Activated B cell treated with CpG ODN at 0.5 μM for 24 hours (primary cell): ENCODE data around the gene HDLBP. TPM values are rescaled to one million over a fixed set of nuclear protein-coding genes. Genes with fewer than 3 reads are reported as not detected.

Experiments used
- ATAC-seq: fragments of 200-7000 bp; cut with Tn5 transposase; one replicate; pipeline ENCODE4 v1.10.0; 2021; ENCODE audit warnings: low read depth, mild to moderate bottlenecking, moderate library complexity
- CTCF ChIA-PET: fragments of 350-600 bp; sonication (Branson Sonifier 250); formaldehyde crosslinking; loops from one replicate; lab custom pipeline; 2021; ENCODE audit warnings: antibody characterized with exemption; lab: Charles Lee
- POLR2A ChIA-PET: fragments of 350-600 bp; sonication (Branson Sonifier 250); formaldehyde crosslinking; loops from one replicate; lab custom pipeline; 2021; ENCODE audit warnings: antibody characterized with exemption; lab: Charles Lee
- DNase-seq: peaks from one replicate; pipeline ENCODE4 v3.0.0; 2022
- H3K27ac Mint-ChIP-seq: one replicate; pipeline ENCODE4 v1.8.0; 2020; ENCODE audit warnings: mixed read lengths
- H3K27me3 Mint-ChIP-seq: one replicate; pipeline ENCODE4 v1.8.0; 2021; ENCODE audit warnings: mixed read lengths
- H3K36me3 Mint-ChIP-seq: one replicate; pipeline ENCODE4 v1.8.0; 2021; ENCODE audit warnings: low read depth, mixed read lengths
- H3K4me1 Mint-ChIP-seq: one replicate; pipeline ENCODE4 v1.8.0; 2021; ENCODE audit warnings: mixed read lengths
- H3K4me3 Mint-ChIP-seq: one replicate; pipeline ENCODE4 v1.8.0; 2020; ENCODE audit warnings: mild to moderate bottlenecking, mixed read lengths
- H3K9me3 Mint-ChIP-seq: one replicate; pipeline ENCODE4 v1.8.0; 2020; ENCODE audit warnings: mixed read lengths
- CTCF ChIP-seq: fragments of 200-600 bp; IDR thresholded peaks from one replicate; pipeline ENCODE4 v1.8.0; 2022; ENCODE audit warnings: antibody characterized with exemption, mild to moderate bottlenecking
- intact Hi-C: fragments of 100-400 bp; cut with micrococcal nuclease; formaldehyde crosslinking; loops from one replicate; pipeline ENCODE4 v1.15.1; 2024
- total RNA-seq: library from RNA; stranded (reverse); gene quantifications from 2 replicates; pipeline ENCODE4 v1.2.3, GENCODE V29; 2022

Gene HDLBP
- total RNA-seq, 1 donor from 2014 or later, result 168 TPM

GRCh38 chr2:241354668-241355658 lies 39.5 kb upstream of the HDLBP start:
- peak; percentile 60 for DNase-seq
- Mint-ChIP-seq H3K27me3 (no peaks in the 10 kb centered on the region), H3K9me3 (no peaks in the 10 kb centered on the region), H3K4me1 (peaks cover 40% of the 10 kb centered on the region), H3K27ac (peak overlapping the region; percentile 63), H3K36me3 (peaks cover 45% of the 10 kb centered on the region), H3K4me3 (peak overlapping the region; percentile 41)
- intact Hi-C loops, result loop anchor here (5.0 kb wide), 7 partner anchors 83 to 793 kb away; partner anchors contain the start of genes DTYMK and DUSP28
- ChIA-PET POLR2A (interaction anchor here (1.5 to 1.6 kb wide), 2 partner anchors 39 to 40 kb away, joined by 6 read pairs; no protein-coding TSS in a partner anchor), CTCF (no interaction called here)
- TF ChIP-seq CTCF, result no peak
- peak; percentile 10 for ATAC-seq

- intact Hi-C loops, result no loop called here
These were observed 36.8 kb upstream of the HDLBP start for GRCh38 chr2:241352227-241352626.

GRCh38 chr2:241351640-241352031 lies 36.2 kb upstream of the HDLBP start:
- CTCF ChIA-PET, result no interaction called here
- intact Hi-C loops, result no loop called here

More at GRCh38 chr2:241352227-241352626, 36.8 kb upstream of the HDLBP start:
- DNase-seq, result no peak
- ChIA-PET CTCF (no interaction called here), POLR2A (no interaction called here)
- H3K9me3 Mint-ChIP-seq, result no peaks in the 10 kb centered on the region
- H3K4me3 Mint-ChIP-seq, result no peak overlapping the region
- ATAC-seq, result no peak
- no peak for TF ChIP-seq CTCF
- H3K36me3 Mint-ChIP-seq, result peaks cover 67% of the 10 kb centered on the region
- H3K4me1 Mint-ChIP-seq, result peaks cover 12% of the 10 kb centered on the region
- no peaks in the 10 kb centered on the region for H3K27me3 Mint-ChIP-seq
- H3K27ac Mint-ChIP-seq, result no peak overlapping the region

GRCh38 chr2:241350878-241351639 lies 35.6 kb upstream of the HDLBP start:
- Mint-ChIP-seq H3K9me3 (no peaks in the 10 kb centered on the region), H3K36me3 (peaks cover 73% of the 10 kb centered on the region), H3K27me3 (no peaks in the 10 kb centered on the region), H3K27ac (no peak overlapping the region), H3K4me1 (peaks cover 6% of the 10 kb centered on the region), H3K4me3 (no peak overlapping the region)
- no peak for TF ChIP-seq CTCF
- no peak for DNase-seq
- POLR2A ChIA-PET, result no interaction called here
- intact Hi-C loops, result no loop called here
- no peak for ATAC-seq
- CTCF ChIA-PET, result no interaction called here

More at GRCh38 chr2:241351640-241352031, 36.2 kb upstream of the HDLBP start:
- peaks cover 6% of the 10 kb centered on the region for H3K4me1 Mint-ChIP-seq
- POLR2A ChIA-PET, result no interaction called here
- no peaks in the 10 kb centered on the region for H3K27me3 Mint-ChIP-seq
- DNase-seq, result no peak
- no peaks in the 10 kb centered on the region for H3K9me3 Mint-ChIP-seq
- TF ChIP-seq CTCF, result no peak
- no peak for ATAC-seq
- no peak overlapping the region for H3K4me3 Mint-ChIP-seq
- H3K27ac Mint-ChIP-seq, result no peak overlapping the region
- peaks cover 70% of the 10 kb centered on the region for H3K36me3 Mint-ChIP-seq

GRCh38 chr2:241350530-241350877 lies 35.0 kb upstream of the HDLBP start:
- DNase-seq (no peak), ATAC-seq (no peak)
- ChIA-PET POLR2A (no interaction called here), CTCF (no interaction called here)
- no peaks in the 10 kb centered on the region for H3K27me3 Mint-ChIP-seq
- peaks cover 79% of the 10 kb centered on the region for H3K36me3 Mint-ChIP-seq
- no peak overlapping the region for H3K27ac Mint-ChIP-seq
- no peak overlapping the region for H3K4me3 Mint-ChIP-seq
- intact Hi-C loops, result no loop called here
- no peak for TF ChIP-seq CTCF
- H3K4me1 Mint-ChIP-seq, result peaks cover 6% of the 10 kb centered on the region
- H3K9me3 Mint-ChIP-seq, result no peaks in the 10 kb centered on the region
